AG04450 (cell line): ENCODE measurements around the gene ATP5MC3. TPM values are rescaled to one million over a fixed set of nuclear protein-coding genes. Genes with fewer than 3 reads are reported as not detected.

Source experiments
- CTCF ChIA-PET: fragments of 300-600, 350-600 bp; formaldehyde crosslinking; extraction: SDS; loops from one replicate; lab custom pipeline; 2022; ENCODE audit warnings: antibody characterized with exemption, inconsistent platforms; lab: Charles Lee
- POLR2A ChIA-PET: fragments of 350-600 bp; formaldehyde crosslinking; extraction: SDS; loops from one replicate; lab custom pipeline; 2021; ENCODE audit warnings: antibody characterized with exemption, inconsistent platforms; lab: Yijun Ruan, JAX
- DNase-seq: peaks from one replicate; pipeline ENCODE4 v3.0.0-alpha.2; 2011; ENCODE audit warnings: low read depth, low spot score
- H3K27ac ChIP-seq: one replicate; pipeline ENCODE4 v1.5.1; 2012; ENCODE audit warnings: low read depth, low read length, control low read depth
- H3K27me3 ChIP-seq: one replicate; pipeline ENCODE4 v1.6.0; 2012; ENCODE audit warnings: low read length; ENCODE audit not compliant: control insufficient read depth, insufficient read depth
- H3K4me3 ChIP-seq: 2 replicates; pipeline ENCODE4 v1.5.1; 2011; ENCODE audit warnings: mild to moderate bottlenecking, low read depth, low read length, control low read depth
- H3K9me3 ChIP-seq: 2 replicates; pipeline ENCODE4 v1.5.1; 2012; ENCODE audit warnings: low read length; ENCODE audit not compliant: control insufficient read depth, insufficient read depth
- CTCF ChIP-seq: IDR thresholded peaks from 2 replicates; pipeline ENCODE4 v1.5.1; 2011; ENCODE audit warnings: low read depth, low read length, control low read depth, inconsistent platforms
- polyA plus RNA-seq: library from polyadenylated mRNA; depleted of rRNA; stranded (reverse); fragments of >200 nt; gene quantifications from 2 replicates; pipeline ENCODE4 v1.2.3, GENCODE V29; 2011

Gene ATP5MC3
- polyA plus RNA-seq, 1 experiment, result 519 TPM

GRCh38 chr2:175158894-175159293 is 22.6 kb downstream of the ATP5MC3 start:
- CTCF ChIA-PET, result no interaction called here
- TF ChIP-seq CTCF, result no peak
- Histone ChIP-seq H3K27me3 (no peaks in the 10 kb centered on the region), H3K27ac (no peak overlapping the region), H3K4me3 (no peak overlapping the region), H3K9me3 (no peaks in the 10 kb centered on the region)
- POLR2A ChIA-PET, result no interaction called here
- no peak for DNase-seq

GRCh38 chr2:175156534-175156933 is 25.0 kb downstream of the ATP5MC3 start:
- ChIA-PET CTCF (interaction anchor here (0.6 kb wide), 2 partner anchors 52 to 77 kb away, joined by 4 to 5 read pairs; no protein-coding TSS in a partner anchor), POLR2A (no interaction called here)
- H3K4me3 ChIP-seq, result no peak overlapping the region
- no peak for DNase-seq
- no peak overlapping the region for H3K27ac ChIP-seq
- no peaks in the 10 kb centered on the region for H3K27me3 ChIP-seq
- no peak for TF ChIP-seq CTCF
- no peaks in the 10 kb centered on the region for H3K9me3 ChIP-seq

- Histone ChIP-seq H3K9me3 (no peaks in the 10 kb centered on the region), H3K27me3 (no peaks in the 10 kb centered on the region), H3K27ac (peak overlapping the region; percentile 63), H3K4me3 (no peak overlapping the region)
- CTCF ChIA-PET, result no interaction called here
- peak; percentile 71 for DNase-seq
- TF ChIP-seq CTCF, result no peak
- POLR2A ChIA-PET, result interaction anchor here (0.8 to 1.3 kb wide), 2 partner anchors 14 to 89 kb away, joined by 3 read pairs; no protein-coding TSS in a partner anchor
Observed at GRCh38 chr2:175154661-175155082, 26.8 kb downstream of the ATP5MC3 start.

GRCh38 chr2:175152242-175152641 is 29.3 kb downstream of the ATP5MC3 start:
- no peak for TF ChIP-seq CTCF
- CTCF ChIA-PET, result no interaction called here
- POLR2A ChIA-PET, result no interaction called here
- DNase-seq, result no peak
- Histone ChIP-seq H3K27ac (no peak overlapping the region), H3K9me3 (no peaks in the 10 kb centered on the region), H3K4me3 (no peak overlapping the region), H3K27me3 (no peaks in the 10 kb centered on the region)

GRCh38 chr2:175151791-175152190 is 29.7 kb downstream of the ATP5MC3 start:
- no peak overlapping the region for H3K27ac ChIP-seq
- no peaks in the 10 kb centered on the region for H3K9me3 ChIP-seq
- ChIA-PET CTCF (interaction anchor here (1.3 kb wide), 1 partner anchor 40 kb away, joined by 4 read pairs; no protein-coding TSS in a partner anchor), POLR2A (no interaction called here)
- DNase-seq, result no peak
- no peaks in the 10 kb centered on the region for H3K27me3 ChIP-seq
- TF ChIP-seq CTCF, result no peak
- no peak overlapping the region for H3K4me3 ChIP-seq
